Kidney glomerular epithelial cell (primary cell): ENCODE data around the gene GALNT6.

Experiments
- DNase-seq: peaks from one replicate; lab custom pipeline; 2025; lab: John Stamatoyannopoulos, UW

The GALNT6 gene

GRCh38 chr12:51391283-51392123 is at the start of gene GALNT6:
TSS of gene GALNT6 (minus strand) at chr12:51391406. CDS start at chr12:51379781, 11,625 bp downstream.
- DNase-seq, result no peak

GRCh38 chr12:51439330-51439729 is 48.1 kb upstream of the GALNT6 start:
- no peak for DNase-seq

GRCh38 chr12:51437431-51437830 is 46.2 kb upstream of the GALNT6 start:
- DNase-seq, result no peak

GRCh38 chr12:51434305-51434704 is 43.1 kb upstream of the GALNT6 start:
- DNase-seq, result peak; percentile 23

GRCh38 chr12:51432921-51433320 is 41.7 kb upstream of the GALNT6 start:
- DNase-seq, result no peak

GRCh38 chr12:51430196-51430895 is 39.1 kb upstream of the GALNT6 start:
- no peak for DNase-seq

GRCh38 chr12:51429700-51430099 is 38.5 kb upstream of the GALNT6 start:
- no peak for DNase-seq

- DNase-seq, result no peak
Measured at GRCh38 chr12:51428256-51428655, 37.0 kb upstream of the GALNT6 start.

GRCh38 chr12:51424662-51425539 is 33.7 kb upstream of the GALNT6 start, which contains the start of gene SLC4A8:
TSS of gene SLC4A8 (plus strand) at chr12:51424831. CDS start at chr12:51424988, 157 bp downstream.
- peak; percentile 82 for DNase-seq

GRCh38 chr12:51424094-51424661 is 33.0 kb upstream of the GALNT6 start:
- DNase-seq, result no peak

GRCh38 chr12:51421266-51421884 is 30.2 kb upstream of the GALNT6 start:
- DNase-seq, result peak; percentile 73

GRCh38 chr12:51419425-51420193 is 28.4 kb upstream of the GALNT6 start:
- no peak for DNase-seq

- no peak for DNase-seq
Measured at GRCh38 chr12:51417826-51418225, 26.6 kb upstream of the GALNT6 start.

GRCh38 chr12:51415931-51416330 is 24.7 kb upstream of the GALNT6 start:
- DNase-seq, result no peak

- no peak for DNase-seq
Measured at GRCh38 chr12:51413791-51414190, 22.6 kb upstream of the GALNT6 start.

GRCh38 chr12:51413149-51413548 is 21.9 kb upstream of the GALNT6 start:
- no peak for DNase-seq

GRCh38 chr12:51409846-51410245 is 18.6 kb upstream of the GALNT6 start:
- DNase-seq, result no peak

- DNase-seq, result no peak
Measured at GRCh38 chr12:51407604-51408003, 16.4 kb upstream of the GALNT6 start.

GRCh38 chr12:51406859-51407258 is 15.7 kb upstream of the GALNT6 start:
- no peak for DNase-seq

GRCh38 chr12:51406290-51406689 is 15.1 kb upstream of the GALNT6 start:
- DNase-seq, result no peak

- no peak for DNase-seq
Measured at GRCh38 chr12:51405801-51406207, 14.6 kb upstream of the GALNT6 start.
